Measurements from ENCODE around the gene PRKCE.

PRKCE gene

DNA sequence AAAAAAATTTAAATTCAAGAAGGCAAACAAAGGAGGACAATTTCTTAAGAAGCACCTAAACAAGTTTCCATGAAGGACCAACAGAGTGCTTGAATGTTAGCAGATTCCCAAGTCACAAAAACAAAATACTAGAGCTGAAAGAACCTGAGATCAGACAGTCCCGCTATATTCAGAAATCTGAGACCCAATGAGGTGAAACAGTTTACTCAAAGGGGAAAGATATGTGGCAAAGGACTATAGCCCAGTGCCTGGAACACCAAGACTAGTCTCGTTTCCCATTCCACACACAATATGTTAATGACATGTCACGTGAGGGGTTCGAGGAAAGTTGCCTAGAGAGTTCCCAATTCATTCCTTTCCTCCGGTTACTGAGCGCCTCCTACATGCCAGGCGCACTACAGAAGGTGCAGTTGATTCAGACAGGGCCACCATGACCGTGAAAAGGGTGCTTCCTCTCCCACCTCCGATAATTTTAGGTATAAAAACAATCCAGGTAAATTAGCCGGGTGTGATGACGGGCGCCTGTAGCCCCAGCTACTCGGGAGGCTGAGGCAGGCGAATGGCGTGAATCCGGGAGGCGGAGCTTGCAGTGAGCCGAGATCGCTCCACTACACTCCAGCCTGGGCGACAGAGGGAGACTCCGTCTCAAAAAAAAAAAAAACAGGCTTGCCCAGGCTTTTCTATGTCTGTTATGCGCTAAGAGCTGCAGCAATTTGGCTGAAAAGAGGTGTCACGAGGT is 41.0 kb upstream of the PRKCE start:
- in situ Hi-C loops (cut with HindIII; ENCODE audit: low pct_ligation_motif_present, low sequenced_read_pairs): no loop called here
- peak overlapping the region; percentile 85 for H3K4me3 ChIP-seq (ENCODE audit: low read depth, low read length)
- peak overlapping the region; percentile 88 for H3K27ac ChIP-seq
- no peaks in the 10 kb centered on the region for H3K36me3 ChIP-seq (replicated peaks)
- no peaks in the 10 kb centered on the region for H3K27me3 ChIP-seq (replicated peaks)
- TF ChIP-seq, protein P1, sequence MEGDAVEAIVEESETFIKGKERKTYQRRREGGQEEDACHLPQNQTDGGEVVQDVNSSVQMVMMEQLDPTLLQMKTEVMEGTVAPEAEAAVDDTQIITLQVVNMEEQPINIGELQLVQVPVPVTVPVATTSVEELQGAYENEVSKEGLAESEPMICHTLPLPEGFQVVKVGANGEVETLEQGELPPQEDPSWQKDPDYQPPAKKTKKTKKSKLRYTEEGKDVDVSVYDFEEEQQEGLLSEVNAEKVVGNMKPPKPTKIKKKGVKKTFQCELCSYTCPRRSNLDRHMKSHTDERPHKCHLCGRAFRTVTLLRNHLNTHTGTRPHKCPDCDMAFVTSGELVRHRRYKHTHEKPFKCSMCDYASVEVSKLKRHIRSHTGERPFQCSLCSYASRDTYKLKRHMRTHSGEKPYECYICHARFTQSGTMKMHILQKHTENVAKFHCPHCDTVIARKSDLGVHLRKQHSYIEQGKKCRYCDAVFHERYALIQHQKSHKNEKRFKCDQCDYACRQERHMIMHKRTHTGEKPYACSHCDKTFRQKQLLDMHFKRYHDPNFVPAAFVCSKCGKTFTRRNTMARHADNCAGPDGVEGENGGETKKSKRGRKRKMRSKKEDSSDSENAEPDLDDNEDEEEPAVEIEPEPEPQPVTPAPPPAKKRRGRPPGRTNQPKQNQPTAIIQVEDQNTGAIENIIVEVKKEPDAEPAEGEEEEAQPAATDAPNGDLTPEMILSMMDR (IDR thresholded peaks at IDR 0.05; ENCODE audit: low read depth, low read length, missing control alignments): peak; percentile 58
- peak; percentile 56 for DNase-seq

DNA sequence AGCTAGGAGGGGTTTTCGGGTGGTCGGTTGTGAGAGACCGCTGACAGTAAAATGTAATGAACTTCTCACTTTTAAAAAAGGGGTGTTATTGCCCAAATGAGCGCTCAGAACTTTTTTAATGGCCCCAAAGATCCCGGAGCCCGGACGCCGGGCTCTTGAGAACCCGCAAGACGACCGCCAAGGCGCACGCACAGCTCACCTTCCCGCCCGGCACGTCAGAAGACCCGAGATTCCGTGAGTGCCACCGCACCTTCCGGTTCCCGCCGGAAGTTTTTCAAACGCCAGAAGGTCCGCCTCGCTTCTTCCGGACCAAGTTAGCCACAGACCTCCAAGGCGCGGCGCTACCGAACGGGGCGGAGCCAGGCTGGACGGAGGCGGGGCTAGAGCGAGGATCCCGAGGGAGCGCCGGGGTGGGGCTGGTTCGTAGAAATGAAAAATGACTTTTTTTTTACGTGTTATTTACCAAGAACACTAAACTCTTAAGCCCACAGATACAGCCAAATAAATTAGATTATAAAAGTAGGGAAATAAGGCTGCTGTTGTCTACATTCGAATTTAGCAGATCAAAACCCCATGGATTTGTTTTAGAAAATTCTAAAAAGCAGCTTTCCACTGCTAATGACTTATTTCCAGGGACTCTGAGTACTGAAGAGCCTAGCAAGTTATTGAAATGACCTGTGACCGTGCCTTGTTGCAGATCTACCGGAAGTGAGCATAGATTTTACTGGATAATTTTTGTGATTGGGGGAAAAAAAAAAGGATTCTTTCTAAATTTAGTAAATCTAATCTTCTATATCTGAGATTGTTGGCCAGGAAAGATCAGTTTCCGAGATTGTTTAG is 40.2 kb upstream of the PRKCE start, which contains the start of gene SRBD1:
Gene SRBD1, minus strand, starts transcription at position 248 of the 840 bp plus-strand sequence. CDS start 5,826 bp downstream, outside the sequence.
- DNase-seq: peak; percentile 92

DNA sequence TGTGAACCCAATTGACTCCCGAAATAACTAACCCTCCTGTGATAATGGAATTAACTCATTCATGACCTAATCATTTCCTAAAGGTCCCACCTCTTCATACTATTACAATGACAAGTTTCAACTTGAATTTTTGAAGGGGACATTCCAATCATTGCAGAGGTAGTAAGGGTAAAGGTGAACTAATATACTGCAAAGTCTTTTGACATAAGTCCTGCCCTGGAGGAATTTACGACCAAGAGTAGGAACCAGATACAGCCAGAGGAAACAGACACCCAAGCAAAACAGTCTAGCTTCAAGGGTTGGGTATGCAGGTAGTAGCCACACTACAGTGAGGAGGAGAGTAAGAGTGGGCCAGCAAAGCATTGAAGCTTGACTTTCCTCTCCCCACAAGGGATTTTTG is 39.2 kb upstream of the PRKCE start:
- TF ChIP-seq, protein P1 (IDR thresholded peaks at IDR 0.05; ENCODE audit: low read depth, low read length, missing control alignments): no peak
- Histone ChIP-seq H3K27me3 (replicated peaks) (no peaks in the 10 kb centered on the region), H3K36me3 (replicated peaks) (no peaks in the 10 kb centered on the region), H3K27ac (no peak overlapping the region), H3K4me3 (ENCODE audit: low read depth, low read length) (no peak overlapping the region)
- DNase-seq: no peak
- in situ Hi-C loops (cut with HindIII; ENCODE audit: low pct_ligation_motif_present, low sequenced_read_pairs): no loop called here

More for the DNA sequence above, 40.2 kb upstream of the PRKCE start, which contains the start of gene SRBD1:
- H3K27me3 ChIP-seq (replicated peaks): no peaks in the 10 kb centered on the region
- peak within 1 kb of the TSS; percentile 85 for H3K4me3 ChIP-seq (ENCODE audit: low read depth, low read length)
- no peaks in the 10 kb centered on the region for H3K36me3 ChIP-seq (replicated peaks)
- H3K27ac ChIP-seq: peak within 1 kb of the TSS; percentile 88
- in situ Hi-C loops (cut with HindIII; ENCODE audit: low pct_ligation_motif_present, low sequenced_read_pairs): no loop called here
- TF ChIP-seq, protein P1 (IDR thresholded peaks at IDR 0.05; ENCODE audit: low read depth, low read length, missing control alignments): no peak

DNA sequence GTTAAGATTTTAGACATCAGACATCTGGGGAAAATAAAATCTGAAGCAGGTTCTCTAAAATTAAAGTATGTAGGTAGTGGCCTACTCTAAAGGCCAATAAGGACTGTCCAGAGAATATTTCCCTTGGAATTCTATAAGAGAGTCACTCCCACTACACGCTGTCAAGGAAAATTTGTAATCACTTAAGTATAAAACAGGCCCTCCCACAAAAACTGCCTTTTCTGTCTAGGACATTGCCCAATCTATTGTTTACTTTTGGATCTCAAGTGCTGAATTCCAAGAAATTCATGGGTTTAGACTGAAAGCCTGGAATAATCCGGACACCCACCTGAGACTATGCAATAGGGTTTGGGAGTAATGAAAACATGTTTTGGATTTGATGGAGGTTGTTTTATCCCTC is 38.7 kb upstream of the PRKCE start:
- Histone ChIP-seq H3K27ac (no peak overlapping the region), H3K4me3 (ENCODE audit: low read depth, low read length) (no peak overlapping the region), H3K27me3 (replicated peaks) (no peaks in the 10 kb centered on the region), H3K36me3 (replicated peaks) (no peaks in the 10 kb centered on the region)
- TF ChIP-seq, protein P1 (IDR thresholded peaks at IDR 0.05; ENCODE audit: low read depth, low read length, missing control alignments): no peak
- no peak for DNase-seq
- in situ Hi-C loops (cut with HindIII; ENCODE audit: low pct_ligation_motif_present, low sequenced_read_pairs): no loop called here

DNA sequence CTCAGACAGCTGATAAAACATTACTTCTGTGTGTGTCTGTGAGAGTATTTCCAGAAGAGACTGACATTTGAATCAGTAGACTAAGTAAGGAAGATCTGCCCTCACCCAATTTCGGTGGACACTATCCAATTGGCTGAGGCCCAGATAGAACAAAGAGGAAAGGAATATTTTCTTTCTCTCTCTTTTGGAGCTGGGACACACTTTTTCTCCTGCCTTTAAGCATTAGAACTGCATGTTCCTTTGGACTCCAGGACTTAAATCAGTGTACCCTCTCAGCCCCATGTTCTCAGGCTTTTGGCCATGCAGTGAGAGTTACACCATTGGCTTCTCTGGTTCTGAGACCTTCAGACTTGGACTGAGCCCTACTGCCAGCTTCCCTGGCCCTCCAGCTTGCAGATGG is 37.1 kb upstream of the PRKCE start:
- H3K27me3 ChIP-seq (replicated peaks): no peaks in the 10 kb centered on the region
- no peak for DNase-seq
- in situ Hi-C loops (cut with HindIII; ENCODE audit: low pct_ligation_motif_present, low sequenced_read_pairs): no loop called here
- H3K27ac ChIP-seq: no peak overlapping the region
- no peak overlapping the region for H3K4me3 ChIP-seq (ENCODE audit: low read depth, low read length)
- H3K36me3 ChIP-seq (replicated peaks): no peaks in the 10 kb centered on the region
- TF ChIP-seq, protein P1 (IDR thresholded peaks at IDR 0.05; ENCODE audit: low read depth, low read length, missing control alignments): no peak
